HG02938 (cell line): ENCODE results near the gene NAT8.
"Not testable (repeated sequence)": the region's sequence is repeated elsewhere in the genome, so short reads cannot be mapped to it uniquely, and the experiment has no call there.

Experiments used
- ATAC-seq: cut with Tn5 transposase; IDR thresholded peaks from one replicate; pipeline ENCODE4 v1.9.1; 2021; ENCODE audit warnings: mild to moderate bottlenecking, moderate library complexity; ENCODE audit not compliant: unreplicated experiment

NAT8 gene

GRCh38 chr2:73638429-73638828 lies 3.8 kb downstream of the NAT8 start:
- ATAC-seq, result no peak

DNA sequence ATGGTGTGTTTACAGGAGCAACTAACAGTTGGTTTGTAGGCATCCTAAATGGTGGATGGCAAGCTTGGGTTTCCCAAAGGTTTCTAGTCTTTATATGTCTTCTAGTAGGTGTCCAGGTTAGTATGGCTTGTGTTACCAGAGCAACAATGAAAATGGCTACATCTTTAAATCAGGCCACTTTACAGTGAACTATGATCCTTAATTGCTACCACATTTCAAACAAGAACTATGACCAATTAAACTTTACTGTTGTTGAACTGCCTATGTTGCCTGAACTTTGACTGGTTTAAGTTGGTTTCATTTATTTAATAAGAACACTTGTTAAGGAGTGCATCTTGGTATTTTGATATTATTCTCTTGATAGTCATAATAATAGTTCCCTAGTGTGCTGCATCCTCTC lies 5.2 kb downstream of the NAT8 start:
- ATAC-seq, result not testable (repeated sequence)

- peak; percentile 51 for ATAC-seq
Measured at GRCh38 chr2:73630662-73631266, 11.5 kb downstream of the NAT8 start.

- peak; percentile 86 for ATAC-seq
Measured at GRCh38 chr2:73628493-73628892, 13.7 kb downstream of the NAT8 start.

GRCh38 chr2:73626237-73626636 lies 16.0 kb downstream of the NAT8 start:
- ATAC-seq, result not testable (repeated sequence)

GRCh38 chr2:73624625-73625024 lies 17.6 kb downstream of the NAT8 start:
- not testable (repeated sequence) for ATAC-seq

GRCh38 chr2:73624036-73624435 lies 18.2 kb downstream of the NAT8 start:
- not testable (repeated sequence) for ATAC-seq

GRCh38 chr2:73619925-73620324 lies 22.3 kb downstream of the NAT8 start:
- not testable (repeated sequence) for ATAC-seq

GRCh38 chr2:73614997-73615396 lies 27.2 kb downstream of the NAT8 start:
- ATAC-seq, result no peak

DNA sequence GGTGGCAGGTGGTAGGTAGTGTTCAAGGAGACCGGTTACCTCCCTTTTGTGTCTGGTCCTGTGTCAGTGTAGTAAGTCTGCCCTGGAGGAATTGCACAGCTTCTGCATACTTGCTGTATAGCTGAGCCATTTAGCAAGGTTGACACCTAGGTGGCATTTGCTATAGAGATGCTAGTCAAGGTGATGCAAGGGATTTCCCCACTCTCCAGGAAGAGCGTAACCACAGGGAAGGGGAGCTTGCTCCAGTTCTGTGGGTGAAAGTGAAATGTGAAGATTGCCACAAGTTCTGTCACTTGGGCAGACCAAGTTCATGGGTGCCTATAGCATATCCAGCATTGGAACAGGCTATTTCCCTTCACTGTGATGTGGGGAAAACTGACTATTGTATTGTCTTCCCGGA lies 28.1 kb downstream of the NAT8 start:
- no peak for ATAC-seq

DNA sequence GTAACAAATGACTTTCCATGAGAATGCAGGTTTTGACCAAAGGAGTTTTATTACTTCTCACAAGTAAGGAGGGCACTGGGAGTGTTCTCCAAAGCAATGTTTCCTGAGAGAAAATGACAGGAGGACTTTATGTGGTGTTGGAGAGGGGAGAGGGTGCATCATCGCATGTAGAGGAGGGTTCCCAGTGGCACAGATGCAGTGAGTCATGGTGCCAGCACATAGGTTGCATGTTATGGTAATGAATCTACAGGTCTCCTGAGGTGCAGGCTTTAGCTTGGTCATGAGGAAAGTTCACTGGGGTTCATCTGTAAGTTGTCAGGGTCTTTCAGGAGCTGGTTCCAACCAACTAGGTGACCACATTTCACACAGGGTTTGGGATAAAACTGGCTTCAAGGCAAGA lies 30.4 kb downstream of the NAT8 start:
- ATAC-seq, result no peak

- ATAC-seq, result no peak
Measured at GRCh38 chr2:73611193-73611592, 31.0 kb downstream of the NAT8 start.

DNA sequence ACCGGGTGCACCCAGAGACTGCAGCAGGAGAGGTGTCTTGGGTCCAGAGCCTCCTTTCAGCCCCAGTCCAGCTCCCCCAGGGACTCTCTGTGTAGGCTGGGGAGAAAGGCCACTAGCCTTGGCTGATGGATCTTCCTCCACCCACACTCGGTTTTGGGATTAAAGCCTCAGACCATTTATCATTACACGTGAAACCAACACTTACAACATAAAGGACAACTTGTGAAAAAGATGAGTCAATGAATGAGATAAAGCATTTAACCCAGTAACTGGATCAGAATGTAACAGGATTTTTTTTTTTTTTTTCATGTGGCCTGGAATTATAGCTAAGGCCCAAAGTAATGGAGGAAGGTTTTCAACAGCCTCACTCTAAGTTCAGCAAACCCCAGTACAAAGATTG lies 32.1 kb downstream of the NAT8 start:
- ATAC-seq, result no peak

GRCh38 chr2:73604589-73604988 lies 37.6 kb downstream of the NAT8 start:
- ATAC-seq, result not testable (repeated sequence)

GRCh38 chr2:73603099-73603588 lies 39.1 kb downstream of the NAT8 start:
- peak; percentile 76 for ATAC-seq

DNA sequence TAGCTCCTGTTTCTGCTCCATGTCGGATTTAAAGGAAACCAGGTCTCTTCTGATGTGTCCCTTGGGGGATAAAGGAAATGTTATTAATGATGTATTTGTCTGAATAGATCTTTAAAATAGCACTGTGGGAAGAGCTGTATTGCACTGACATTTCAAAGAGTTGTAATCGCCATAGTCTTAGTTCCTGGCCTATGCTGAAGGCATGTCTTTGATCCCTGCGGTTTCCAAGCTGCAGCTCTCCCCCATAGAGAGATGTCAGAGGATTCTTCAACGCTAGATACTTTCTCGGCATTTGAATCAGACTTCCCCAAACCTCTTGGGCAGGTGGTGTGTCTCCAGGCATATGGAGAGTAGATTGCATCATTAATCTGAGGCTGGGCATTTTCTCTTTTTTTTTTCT lies 40.4 kb downstream of the NAT8 start:
- no peak for ATAC-seq

- no peak for ATAC-seq
Measured at GRCh38 chr2:73594251-73594650, 48.0 kb downstream of the NAT8 start.

DNA sequence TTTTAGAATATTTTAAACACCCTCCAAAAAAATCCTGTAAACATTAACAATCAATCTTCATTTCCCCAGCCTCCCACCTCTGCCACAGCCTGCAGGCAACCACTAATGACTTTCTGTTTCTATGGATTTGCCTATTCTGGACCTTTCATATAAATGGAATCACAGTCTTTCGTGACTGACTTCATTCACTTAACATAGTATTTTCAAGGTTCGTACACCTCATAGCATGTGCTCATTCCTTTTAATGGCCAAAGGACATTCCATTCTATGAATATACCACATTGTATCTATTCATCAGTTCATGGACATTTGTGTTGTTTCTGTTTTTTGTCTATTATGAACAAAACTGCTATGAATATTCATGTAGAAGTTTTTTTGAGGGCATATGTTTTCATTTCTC lies 48.5 kb downstream of the NAT8 start:
- ATAC-seq, result no peak
